Tibial nerve (tissue), 4 donors: ENCODE results near the gene GPHN. TPM values are rescaled to one million over a fixed set of nuclear protein-coding genes. Genes with fewer than 3 reads are reported as not detected.

ENCODE experiments used
- DNase-seq, 2 donors: peaks; one replicate each; pipeline ENCODE4 v3.0.0-alpha.2; 2019; ENCODE audit warnings: low spot score in 2 of 2
- H3K27ac ChIP-seq, 4 donors: fragments of 200-600 bp; sonication (generic) in 3 of 4; one replicate each; pipeline ENCODE4 v1.5.1; 2017 to 2019; ENCODE audit warnings: mild to moderate bottlenecking in 1 of 4
- H3K27me3 ChIP-seq, 2 donors: fragments of 200-600 bp; sonication (generic) in 1 of 2; one replicate each; pipeline versions ENCODE4 v1.5.1 to v1.6.0; 2017 to 2019
- H3K36me3 ChIP-seq, 3 donors: fragments of 200-600 bp; sonication (generic); one replicate each; pipeline ENCODE4 v1.5.1; 2018 to 2019
- H3K4me1 ChIP-seq, 4 donors: fragments of 200-600 bp; sonication (generic) in 3 of 4; one replicate each; pipeline ENCODE4 v1.5.1; 2017 to 2019
- H3K4me3 ChIP-seq, 4 donors: fragments of 200-600 bp; sonication (generic) in 3 of 4; one replicate each; pipeline ENCODE4 v1.5.1; 2017 to 2019; ENCODE audit warnings: mild to moderate bottlenecking in 1 of 4, moderate library complexity in 1 of 4
- H3K9me3 ChIP-seq, 4 donors: fragments of 200-600 bp; sonication (generic) in 3 of 4; one replicate each; pipeline ENCODE4 v1.5.1; 2017 to 2019
- CTCF ChIP-seq, 5 experiments: fragments of 200-600 bp in 3 of 5; fragments of 450-650 bp in 2 of 5; sonication (generic) in 3 of 5; IDR thresholded peaks; one replicate each; pipeline ENCODE4 v1.5.1; 2016 to 2019; ENCODE audit warnings: antibody characterized with exemption in 5 of 5, mild to moderate bottlenecking in 3 of 5, moderate library complexity in 2 of 5
- EP300 ChIP-seq, 2 donors: sonication (generic); formaldehyde crosslinking; IDR thresholded peaks; one replicate each; pipeline ENCODE4 v1.6.1; 2017; ENCODE audit warnings: antibody characterized with exemption in 2 of 2, mild to moderate bottlenecking in 1 of 2
- POLR2A ChIP-seq, 2 donors: fragments of 450-650 bp; IDR thresholded peaks; one replicate each; pipeline ENCODE4 v1.6.1; 2017; ENCODE audit warnings: antibody characterized with exemption in 2 of 2, mild to moderate bottlenecking in 2 of 2, moderate library complexity in 2 of 2
- WGBS, 2 donors: methylation state at CpG; one replicate each; pipeline ENCODE4 v1.1.5; 2018; 5-methylcytosine and 5-hydroxymethylcytosine counted together
- total RNA-seq, 4 donors: library from RNA; depleted of rRNA; stranded (reverse); fragments of >200 nt; gene quantifications; one replicate each; pipeline ENCODE4 v1.1.0, GENCODE V29; 2016

The GPHN gene
- total RNA-seq, 4 donors from 2014 or later = 16.3 to 73.0 (median 36.8) TPM

DNA sequence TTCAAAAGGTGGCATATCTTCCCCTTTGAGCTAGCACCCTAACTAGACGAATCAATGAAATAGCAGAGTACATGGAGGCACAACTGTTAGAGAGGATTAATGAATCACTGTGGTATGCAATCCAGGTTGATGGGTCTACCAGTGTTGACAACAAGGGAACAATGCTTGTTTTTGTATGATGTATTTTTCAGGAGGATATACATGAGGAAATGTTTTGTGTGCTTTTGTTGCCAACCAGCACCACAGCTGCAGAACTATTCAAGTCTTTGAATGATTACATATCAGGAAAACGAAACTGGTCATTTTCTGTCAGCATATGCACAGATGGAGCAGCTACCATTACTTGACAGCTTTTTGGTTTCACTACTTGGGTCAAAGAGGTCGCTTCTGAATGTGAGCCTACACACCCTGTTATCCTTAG lies 142.6 kb downstream of the GPHN start:
- 59 to 61% methylated on average over 3 of the region's 3 CpGs for WGBS, 2 donors
- TF ChIP-seq POLR2A (IDR thresholded peaks at IDR 0.05) = no peak
- TF ChIP-seq CTCF (IDR thresholded peaks at IDR 0.05) = no peak
- TF ChIP-seq EP300 (IDR thresholded peaks at IDR 0.05) = no peak
- Histone ChIP-seq H3K9me3 (peaks cover 0 to 3% (median 0%) of the 10 kb centered on the region in 4 donors), H3K4me1 (peaks cover 0 to 25% (median 0%) of the 10 kb centered on the region in 4 donors), H3K27ac (no peak overlapping the region), H3K27me3 (no peaks in the 10 kb centered on the region), H3K4me3 (no peak overlapping the region), H3K36me3 (no peaks in the 10 kb centered on the region)
- DNase-seq = no peak

GRCh38 chr14:66651536-66652220 lies 143.7 kb downstream of the GPHN start:
- H3K27ac ChIP-seq = no peak overlapping the region
- H3K4me1 ChIP-seq = peaks cover 0 to 25% (median 0%) of the 10 kb centered on the region in 4 donors
- no peaks in the 10 kb centered on the region for H3K36me3 ChIP-seq
- H3K4me3 ChIP-seq = no peak overlapping the region
- 83 to 90% methylated on average over 5 of the region's 5 CpGs for WGBS, 2 donors
- TF ChIP-seq POLR2A (IDR thresholded peaks at IDR 0.05) = no peak
- TF ChIP-seq CTCF (IDR thresholded peaks at IDR 0.05) = no peak
- TF ChIP-seq EP300 (IDR thresholded peaks at IDR 0.05) = no peak
- peaks cover 0 to 13% (median 2%) of the 10 kb centered on the region in 4 donors for H3K9me3 ChIP-seq
- no peak for DNase-seq
- H3K27me3 ChIP-seq = no peaks in the 10 kb centered on the region

DNA sequence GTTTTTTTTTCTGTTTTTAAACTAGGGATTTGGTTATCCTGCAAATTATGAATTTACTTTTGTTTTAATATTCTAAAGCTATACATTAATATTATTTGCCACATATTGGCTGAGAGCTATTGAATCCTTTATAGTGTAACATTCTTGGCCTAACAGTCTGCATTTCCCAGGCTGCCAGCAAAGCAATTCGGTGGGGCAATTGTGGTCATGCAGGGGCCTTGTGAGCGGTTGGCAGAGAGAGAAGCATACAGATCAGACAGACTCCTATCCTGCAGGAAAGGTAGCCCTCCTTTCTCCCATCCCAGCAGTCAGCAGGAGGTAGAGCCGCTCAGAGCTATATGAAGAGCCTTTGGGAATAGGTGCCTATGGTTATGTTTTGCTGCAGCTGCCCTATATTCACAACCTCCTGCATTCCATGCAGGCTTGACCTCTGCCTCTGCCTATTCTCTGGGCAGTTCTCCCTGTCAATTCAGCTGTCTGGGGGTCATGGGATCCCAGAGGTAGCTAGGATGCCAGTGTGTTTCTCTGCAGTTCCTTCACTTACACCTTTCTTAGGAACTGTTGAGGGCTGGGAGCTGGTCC lies 144.7 kb downstream of the GPHN start:
- no peak overlapping the region for H3K4me3 ChIP-seq
- no peaks in the 10 kb centered on the region for H3K27me3 ChIP-seq
- no peak for DNase-seq
- H3K4me1 ChIP-seq = peaks cover 0 to 25% (median 0%) of the 10 kb centered on the region in 4 donors
- 54 to 56% methylated on average over 3 of the region's 3 CpGs for WGBS, 2 donors
- peaks cover 0 to 22% (median 6%) of the 10 kb centered on the region in 4 donors for H3K9me3 ChIP-seq
- no peak overlapping the region for H3K27ac ChIP-seq
- TF ChIP-seq EP300 (IDR thresholded peaks at IDR 0.05) (no peak), CTCF (IDR thresholded peaks at IDR 0.05) (no peak), POLR2A (IDR thresholded peaks at IDR 0.05) (no peak)
- H3K36me3 ChIP-seq = no peaks in the 10 kb centered on the region

- Histone ChIP-seq H3K4me1 (peaks cover 0 to 3% (median 0%) of the 10 kb centered on the region in 4 donors), H3K27me3 (no peaks in the 10 kb centered on the region), H3K4me3 (no peak overlapping the region), H3K27ac (no peak overlapping the region), H3K9me3 (peaks cover 0 to 43% (median 6%) of the 10 kb centered on the region in 4 donors), H3K36me3 (no peaks in the 10 kb centered on the region)
- no peak for DNase-seq
- WGBS, 2 donors = 73 to 93% methylated on average over 3 of the region's 3 CpGs
- TF ChIP-seq POLR2A (IDR thresholded peaks at IDR 0.05) (no peak), CTCF (IDR thresholded peaks at IDR 0.05) (no peak), EP300 (IDR thresholded peaks at IDR 0.05) (no peak)
These were observed 149.8 kb downstream of the GPHN start for GRCh38 chr14:66657780-66658179.

GRCh38 chr14:66662374-66662773 lies 154.4 kb downstream of the GPHN start:
- no peak for DNase-seq
- H3K36me3 ChIP-seq = no peaks in the 10 kb centered on the region
- H3K27me3 ChIP-seq = no peaks in the 10 kb centered on the region
- no peak for TF ChIP-seq EP300 (IDR thresholded peaks at IDR 0.05)
- TF ChIP-seq POLR2A (IDR thresholded peaks at IDR 0.05) = no peak
- TF ChIP-seq CTCF (IDR thresholded peaks at IDR 0.05) = no peak
- 79 to 87% methylated on average over 4 of the region's 4 CpGs for WGBS, 2 donors
- H3K4me3 ChIP-seq = no peak overlapping the region
- no peaks in the 10 kb centered on the region for H3K4me1 ChIP-seq
- no peak overlapping the region for H3K27ac ChIP-seq
- peaks cover 0 to 31% (median 2%) of the 10 kb centered on the region in 4 donors for H3K9me3 ChIP-seq
